ENCODE data around the gene MTCH2.

DNA sequence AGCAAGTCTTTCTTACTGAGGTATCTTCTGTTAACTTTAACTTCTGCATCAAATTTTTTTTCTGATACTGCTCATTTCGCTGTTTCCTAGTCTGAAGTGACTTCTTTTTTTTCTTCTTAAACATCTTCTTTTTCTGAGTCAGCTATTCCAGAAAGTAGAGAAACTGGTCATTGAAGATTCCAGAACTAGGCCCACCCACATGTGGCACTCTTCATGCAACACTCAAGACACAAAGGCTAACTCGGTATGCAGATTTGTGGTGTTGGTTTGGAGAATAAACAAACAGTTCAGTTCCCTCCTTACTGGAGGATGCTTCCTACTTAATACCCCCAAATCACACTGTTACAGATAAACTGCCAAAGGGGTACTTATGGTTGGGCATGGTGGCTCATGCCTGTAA is 25.2 kb upstream of the MTCH2 start:
- TF ChIP-seq CTCF (conservative IDR thresholded peaks at IDR 0.05 in 1 of 2, IDR thresholded peaks at IDR 0.05 in 1 of 2; ENCODE audit: low read depth in 1 of 2, low read length in 2 of 2), result no peak
- TF ChIP-seq EZH2 (IDR thresholded peaks at IDR 0.05; ENCODE audit: low read length, missing control alignments), result no peak
